Neural progenitor cell (in vitro differentiated cells): Measurements from ENCODE around the gene MYH1. TPM values are rescaled to one million over a fixed set of nuclear protein-coding genes. Genes with fewer than 3 reads are reported as not detected.

Source experiments
- DNase-seq: peaks from one replicate; pipeline ENCODE4 v3.0.0-alpha.2; 2016; ENCODE audit warnings: low spot score
- H2AFZ ChIP-seq: fragments of 200-600 bp; sonication (generic); replicated peaks from 2 replicates; pipeline ENCODE4 v1.6.1; 2016; ENCODE audit warnings: antibody characterized with exemption
- H3F3A ChIP-seq: fragments of 200-600 bp; sonication (generic); 2 replicates; pipeline ENCODE4 v1.6.1; 2016; ENCODE audit warnings: antibody characterized with exemption, low read depth
- H3K27ac ChIP-seq: fragments of 200-600 bp; sonication (generic); 2 replicates; pipeline ENCODE4 v1.5.1; 2016; ENCODE audit warnings: mild to moderate bottlenecking
- H3K27me3 ChIP-seq: fragments of 200-600 bp; sonication (generic); 2 replicates; pipeline ENCODE4 v1.6.1; 2016; ENCODE audit warnings: mild to moderate bottlenecking, moderate library complexity
- H3K36me3 ChIP-seq: fragments of 200-600 bp; sonication (generic); 2 replicates; pipeline ENCODE4 v1.5.1; 2016
- H3K4me1 ChIP-seq: fragments of 200-600 bp; sonication (generic); 2 replicates; pipeline ENCODE4 v1.6.1; 2016; ENCODE audit warnings: mixed run types
- H3K4me2 ChIP-seq: fragments of 200-600 bp; sonication (generic); 2 replicates; pipeline ENCODE4 v1.6.1; 2016
- H3K4me3 ChIP-seq: fragments of 200-600 bp; sonication (generic); 2 replicates; pipeline ENCODE4 v1.5.1; 2016
- H3K79me2 ChIP-seq: fragments of 200-600 bp; sonication (generic); 2 replicates; pipeline ENCODE4 v1.6.1; 2016; ENCODE audit warnings: low read depth
- H3K9ac ChIP-seq: fragments of 200-600 bp; sonication (generic); 2 replicates; pipeline ENCODE4 v1.6.1; 2016
- H3K9me3 ChIP-seq: fragments of 200-600 bp; sonication (generic); 2 replicates; pipeline ENCODE4 v1.5.1; 2016; ENCODE audit warnings: low read depth
- H4K20me1 ChIP-seq: fragments of 200-600 bp; sonication (generic); 2 replicates; pipeline ENCODE4 v1.6.1; 2016; ENCODE audit warnings: low read depth
- H3K27ac Mint-ChIP-seq: 3 replicates; pipeline ENCODE4 v1.8.0; 2021; ENCODE audit warnings: mixed read lengths
- H3K27me3 Mint-ChIP-seq: 2 replicates; pipeline ENCODE4 v1.8.0; 2022; ENCODE audit warnings: low read depth, mild to moderate bottlenecking, inconsistent platforms, moderate library complexity, mixed read lengths; ENCODE audit not compliant: insufficient read depth
- H3K36me3 Mint-ChIP-seq: 3 replicates; pipeline ENCODE4 v1.8.0; 2021; ENCODE audit warnings: mixed read lengths
- H3K4me1 Mint-ChIP-seq: 3 replicates; pipeline ENCODE4 v1.8.0; 2021; ENCODE audit warnings: mixed read lengths
- H3K4me3 Mint-ChIP-seq: 3 replicates; pipeline ENCODE4 v1.8.0; 2021; ENCODE audit warnings: mild to moderate bottlenecking, moderate library complexity, mixed read lengths
- H3K9me3 Mint-ChIP-seq: 3 replicates; pipeline ENCODE4 v1.8.0; 2020; ENCODE audit warnings: mixed read lengths
- CTCF ChIP-seq: fragments of 200-600 bp; sonication (generic); IDR thresholded peaks from 2 replicates; pipeline ENCODE4 v1.5.1; 2017; ENCODE audit warnings: antibody characterized with exemption, mild to moderate bottlenecking
- EZH2 ChIP-seq: fragments of 200-600 bp; sonication (generic); IDR thresholded peaks from 2 replicates; pipeline ENCODE4 v1.6.1; 2017; ENCODE audit warnings: antibody characterized with exemption, mild to moderate bottlenecking, moderate library complexity
- EZH2phosphoT487 ChIP-seq: fragments of 200-600 bp; sonication (generic); IDR thresholded peaks from 2 replicates; pipeline ENCODE4 v1.6.1; 2017; ENCODE audit warnings: antibody characterized with exemption
- total RNA-seq: library from RNA; depleted of rRNA; stranded (reverse); fragments of >200 nt; gene quantifications from 2 replicates; pipeline ENCODE4 v1.2.3, GENCODE V29; 2015; ENCODE audit warnings: low replicate concordance

MYH1 gene
- total RNA-seq, 1 donor from 2014 or later: not detected

- Histone ChIP-seq H3K4me1 (no peaks in the 10 kb centered on the region), H3K4me3 (no peak overlapping the region), H3K4me2 (no peak overlapping the region), H3K27me3 (no peaks in the 10 kb centered on the region), H3K27ac (no peak overlapping the region), H3F3A (no peaks in the 10 kb centered on the region), H3K9ac (no peak overlapping the region), H3K79me2 (no peaks in the 10 kb centered on the region), H3K36me3 (no peaks in the 10 kb centered on the region), H3K9me3 (no peaks in the 10 kb centered on the region), H2AFZ (no peak overlapping the region), H4K20me1 (no peaks in the 10 kb centered on the region)
- Mint-ChIP-seq H3K4me1 (no peaks in the 10 kb centered on the region), H3K27me3 (no peaks in the 10 kb centered on the region), H3K36me3 (no peaks in the 10 kb centered on the region), H3K9me3 (no peaks in the 10 kb centered on the region), H3K4me3 (no peak overlapping the region), H3K27ac (no peak overlapping the region)
- TF ChIP-seq EZH2phosphoT487 (no peak), CTCF (peak; percentile 41), EZH2 (no peak)
- DNase-seq: no peak
Observed at GRCh38 chr17:10463402-10463801, 54.9 kb downstream of the MYH1 start.

- Histone ChIP-seq H3K79me2 (no peaks in the 10 kb centered on the region), H3K27me3 (no peaks in the 10 kb centered on the region), H3K9me3 (no peaks in the 10 kb centered on the region), H3K36me3 (no peaks in the 10 kb centered on the region), H3K27ac (no peak overlapping the region), H3F3A (no peaks in the 10 kb centered on the region), H3K9ac (no peak overlapping the region), H3K4me2 (no peak overlapping the region), H3K4me1 (no peaks in the 10 kb centered on the region), H3K4me3 (no peak overlapping the region), H2AFZ (no peak overlapping the region), H4K20me1 (no peaks in the 10 kb centered on the region)
- DNase-seq: no peak
- Mint-ChIP-seq H3K27ac (no peak overlapping the region), H3K4me3 (no peak overlapping the region), H3K36me3 (no peaks in the 10 kb centered on the region), H3K4me1 (no peaks in the 10 kb centered on the region), H3K9me3 (no peaks in the 10 kb centered on the region), H3K27me3 (no peaks in the 10 kb centered on the region)
- TF ChIP-seq EZH2phosphoT487: no peak
- no peak for TF ChIP-seq CTCF
- no peak for TF ChIP-seq EZH2
Observed at GRCh38 chr17:10460062-10460461, 58.3 kb downstream of the MYH1 start.

GRCh38 chr17:10458701-10459100, 59.6 kb downstream of the MYH1 start:
- TF ChIP-seq CTCF (no peak), EZH2 (no peak), EZH2phosphoT487 (no peak)
- Histone ChIP-seq H2AFZ (no peak overlapping the region), H3K4me1 (no peaks in the 10 kb centered on the region), H3K4me2 (no peak overlapping the region), H3K9me3 (no peaks in the 10 kb centered on the region), H3K79me2 (no peaks in the 10 kb centered on the region), H3K9ac (no peak overlapping the region), H3K4me3 (no peak overlapping the region), H3K27ac (no peak overlapping the region), H4K20me1 (no peaks in the 10 kb centered on the region), H3K27me3 (no peaks in the 10 kb centered on the region), H3K36me3 (no peaks in the 10 kb centered on the region), H3F3A (no peaks in the 10 kb centered on the region)
- Mint-ChIP-seq H3K27ac (no peak overlapping the region), H3K9me3 (no peaks in the 10 kb centered on the region), H3K27me3 (no peaks in the 10 kb centered on the region), H3K4me1 (no peaks in the 10 kb centered on the region), H3K4me3 (no peak overlapping the region), H3K36me3 (no peaks in the 10 kb centered on the region)
- no peak for DNase-seq
